ENCODE measurements around the gene PARN. TPM values are rescaled to one million over a fixed set of nuclear protein-coding genes. Genes with fewer than 3 reads are reported as not detected.

PARN gene
- total and polyA plus RNA-seq, 2 experiments from 2014 or later: 32.5 to 61.3 TPM

GRCh38 chr16:14676633-14677032 is 46.6 kb upstream of the PARN start:
- Mint-ChIP-seq H3K4me3 (no peak overlapping the region), H3K27me3 (ENCODE audit: insufficient read depth, low read depth, poor library complexity) (peaks cover 6% of the 10 kb centered on the region), H3K27ac (no peak overlapping the region), H3K4me1 (no peaks in the 10 kb centered on the region), H3K36me3 (ENCODE audit: low read depth) (no peaks in the 10 kb centered on the region; the same call in 2 of the 3 replicates), H3K9me3 (no peaks in the 10 kb centered on the region)
- Histone ChIP-seq H3K27ac (ENCODE audit: low read depth) (no peak overlapping the region), H3K36me3 (ENCODE audit: insufficient read depth) (no peaks in the 10 kb centered on the region), H3K4me2 (no peak overlapping the region), H3K4me1 (ENCODE audit: insufficient read depth) (no peaks in the 10 kb centered on the region), H2AFZ (no peak overlapping the region), H3F3A (replicated peaks; ENCODE audit: low read depth) (no peaks in the 10 kb centered on the region), H3K9me2 (ENCODE audit: insufficient read depth) (no peaks in the 10 kb centered on the region), H4K20me1 (replicated peaks; ENCODE audit: insufficient read depth) (no peaks in the 10 kb centered on the region), H3K4me3 (no peak overlapping the region), H3K27me3 (ENCODE audit: insufficient read depth) (no peaks in the 10 kb centered on the region), H3K79me2 (replicated peaks; ENCODE audit: insufficient read depth) (no peaks in the 10 kb centered on the region)
- DNase-seq (ENCODE audit: low spot score) (no peak), ATAC-seq (no peak)
- TF ChIP-seq CREB1 (CRISPR knock-in tag; IDR thresholded peaks at IDR 0.05; ENCODE audit: low read depth) (no peak), EZH2phosphoT487 (IDR thresholded peaks at IDR 0.05; ENCODE audit: unreplicated experiment) (no peak), ZNF331 (CRISPR knock-in tag; IDR thresholded peaks at IDR 0.05; ENCODE audit: low read depth) (no peak), NANOG (IDR thresholded peaks at IDR 0.05; ENCODE audit: borderline replicate concordance) (no peak), ZNF114 (CRISPR knock-in tag; IDR thresholded peaks at IDR 0.05) (no peak), JUNB (IDR thresholded peaks at IDR 0.05; ENCODE audit: unreplicated experiment) (no peak), REST (IDR thresholded peaks at IDR 0.05; ENCODE audit: unreplicated experiment) (no peak)
- TF ChIP-seq, protein P1, sequence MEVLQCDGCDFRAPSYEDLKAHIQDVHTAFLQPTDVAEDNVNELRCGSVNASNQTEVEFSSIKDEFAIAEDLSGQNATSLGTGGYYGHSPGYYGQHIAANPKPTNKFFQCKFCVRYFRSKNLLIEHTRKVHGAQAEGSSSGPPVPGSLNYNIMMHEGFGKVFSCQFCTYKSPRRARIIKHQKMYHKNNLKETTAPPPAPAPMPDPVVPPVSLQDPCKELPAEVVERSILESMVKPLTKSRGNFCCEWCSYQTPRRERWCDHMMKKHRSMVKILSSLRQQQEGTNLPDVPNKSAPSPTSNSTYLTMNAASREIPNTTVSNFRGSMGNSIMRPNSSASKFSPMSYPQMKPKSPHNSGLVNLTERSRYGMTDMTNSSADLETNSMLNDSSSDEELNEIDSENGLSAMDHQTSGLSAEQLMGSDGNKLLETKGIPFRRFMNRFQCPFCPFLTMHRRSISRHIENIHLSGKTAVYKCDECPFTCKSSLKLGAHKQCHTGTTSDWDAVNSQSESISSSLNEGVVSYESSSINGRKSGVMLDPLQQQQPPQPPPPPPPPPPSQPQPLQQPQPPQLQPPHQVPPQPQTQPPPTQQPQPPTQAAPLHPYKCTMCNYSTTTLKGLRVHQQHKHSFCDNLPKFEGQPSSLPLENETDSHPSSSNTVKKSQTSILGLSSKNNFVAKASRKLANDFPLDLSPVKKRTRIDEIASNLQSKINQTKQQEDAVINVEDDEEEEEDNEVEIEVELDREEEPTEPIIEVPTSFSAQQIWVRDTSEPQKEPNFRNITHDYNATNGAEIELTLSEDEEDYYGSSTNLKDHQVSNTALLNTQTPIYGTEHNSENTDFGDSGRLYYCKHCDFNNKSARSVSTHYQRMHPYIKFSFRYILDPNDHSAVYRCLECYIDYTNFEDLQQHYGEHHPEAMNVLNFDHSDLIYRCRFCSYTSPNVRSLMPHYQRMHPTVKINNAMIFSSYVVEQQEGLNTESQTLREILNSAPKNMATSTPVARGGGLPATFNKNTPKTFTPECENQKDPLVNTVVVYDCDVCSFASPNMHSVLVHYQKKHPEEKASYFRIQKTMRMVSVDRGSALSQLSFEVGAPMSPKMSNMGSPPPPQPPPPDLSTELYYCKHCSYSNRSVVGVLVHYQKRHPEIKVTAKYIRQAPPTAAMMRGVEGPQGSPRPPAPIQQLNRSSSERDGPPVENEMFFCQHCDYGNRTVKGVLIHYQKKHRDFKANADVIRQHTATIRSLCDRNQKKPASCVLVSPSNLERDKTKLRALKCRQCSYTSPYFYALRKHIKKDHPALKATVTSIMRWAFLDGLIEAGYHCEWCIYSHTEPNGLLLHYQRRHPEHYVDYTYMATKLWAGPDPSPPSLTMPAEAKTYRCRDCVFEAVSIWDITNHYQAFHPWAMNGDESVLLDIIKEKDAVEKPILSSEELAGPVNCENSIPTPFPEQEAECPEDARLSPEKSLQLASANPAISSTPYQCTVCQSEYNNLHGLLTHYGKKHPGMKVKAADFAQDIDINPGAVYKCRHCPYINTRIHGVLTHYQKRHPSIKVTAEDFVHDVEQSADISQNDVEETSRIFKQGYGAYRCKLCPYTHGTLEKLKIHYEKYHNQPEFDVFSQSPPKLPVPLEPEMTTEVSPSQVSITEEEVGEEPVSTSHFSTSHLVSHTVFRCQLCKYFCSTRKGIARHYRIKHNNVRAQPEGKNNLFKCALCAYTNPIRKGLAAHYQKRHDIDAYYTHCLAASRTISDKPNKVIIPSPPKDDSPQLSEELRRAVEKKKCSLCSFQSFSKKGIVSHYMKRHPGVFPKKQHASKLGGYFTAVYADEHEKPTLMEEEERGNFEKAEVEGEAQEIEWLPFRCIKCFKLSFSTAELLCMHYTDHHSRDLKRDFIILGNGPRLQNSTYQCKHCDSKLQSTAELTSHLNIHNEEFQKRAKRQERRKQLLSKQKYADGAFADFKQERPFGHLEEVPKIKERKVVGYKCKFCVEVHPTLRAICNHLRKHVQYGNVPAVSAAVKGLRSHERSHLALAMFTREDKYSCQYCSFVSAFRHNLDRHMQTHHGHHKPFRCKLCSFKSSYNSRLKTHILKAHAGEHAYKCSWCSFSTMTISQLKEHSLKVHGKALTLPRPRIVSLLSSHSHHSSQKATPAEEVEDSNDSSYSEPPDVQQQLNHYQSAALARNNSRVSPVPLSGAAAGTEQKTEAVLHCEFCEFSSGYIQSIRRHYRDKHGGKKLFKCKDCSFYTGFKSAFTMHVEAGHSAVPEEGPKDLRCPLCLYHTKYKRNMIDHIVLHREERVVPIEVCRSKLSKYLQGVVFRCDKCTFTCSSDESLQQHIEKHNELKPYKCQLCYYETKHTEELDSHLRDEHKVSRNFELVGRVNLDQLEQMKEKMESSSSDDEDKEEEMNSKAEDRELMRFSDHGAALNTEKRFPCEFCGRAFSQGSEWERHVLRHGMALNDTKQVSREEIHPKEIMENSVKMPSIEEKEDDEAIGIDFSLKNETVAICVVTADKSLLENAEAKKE (CRISPR knock-in tag; IDR thresholded peaks at IDR 0.05): no peak
- TF ChIP-seq, protein P2, sequence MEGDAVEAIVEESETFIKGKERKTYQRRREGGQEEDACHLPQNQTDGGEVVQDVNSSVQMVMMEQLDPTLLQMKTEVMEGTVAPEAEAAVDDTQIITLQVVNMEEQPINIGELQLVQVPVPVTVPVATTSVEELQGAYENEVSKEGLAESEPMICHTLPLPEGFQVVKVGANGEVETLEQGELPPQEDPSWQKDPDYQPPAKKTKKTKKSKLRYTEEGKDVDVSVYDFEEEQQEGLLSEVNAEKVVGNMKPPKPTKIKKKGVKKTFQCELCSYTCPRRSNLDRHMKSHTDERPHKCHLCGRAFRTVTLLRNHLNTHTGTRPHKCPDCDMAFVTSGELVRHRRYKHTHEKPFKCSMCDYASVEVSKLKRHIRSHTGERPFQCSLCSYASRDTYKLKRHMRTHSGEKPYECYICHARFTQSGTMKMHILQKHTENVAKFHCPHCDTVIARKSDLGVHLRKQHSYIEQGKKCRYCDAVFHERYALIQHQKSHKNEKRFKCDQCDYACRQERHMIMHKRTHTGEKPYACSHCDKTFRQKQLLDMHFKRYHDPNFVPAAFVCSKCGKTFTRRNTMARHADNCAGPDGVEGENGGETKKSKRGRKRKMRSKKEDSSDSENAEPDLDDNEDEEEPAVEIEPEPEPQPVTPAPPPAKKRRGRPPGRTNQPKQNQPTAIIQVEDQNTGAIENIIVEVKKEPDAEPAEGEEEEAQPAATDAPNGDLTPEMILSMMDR (conservative IDR thresholded peaks at IDR 0.05; ENCODE audit: low read depth in 2 of 2): no peak

All from GM23338 (cell line).